SJSA1 (cell line): ENCODE data around the gene DNAJB12. TPM values are rescaled to one million over a fixed set of nuclear protein-coding genes. Genes with fewer than 3 reads are reported as not detected.
A peak's percentile ranks its signal among the peaks of the same experiment; 100 is the strongest.
"Not testable (repeated sequence)": the region's sequence is repeated elsewhere in the genome, so short reads cannot be mapped to it uniquely, and the experiment has no call there.

ENCODE experiments used
- DNase-seq, 2 experiments: peaks; one replicate each; pipeline ENCODE4 v3.0.0-alpha.2; 2015 to 2020; ENCODE audit warnings: low spot score in 2 of 2, low read depth in 1 of 2
- H3K27ac ChIP-seq: fragments of 250-450 bp; sonication (Bioruptor Pico); 2 replicates; pipeline ENCODE4 v1.5.1; 2020; ENCODE audit warnings: mild to moderate bottlenecking, moderate library complexity
- H3K27me3 ChIP-seq: fragments of 250-450 bp; sonication (Bioruptor Pico); replicated peaks from 2 replicates; pipeline ENCODE4 v1.5.1; 2020; ENCODE audit warnings: mild to moderate bottlenecking, moderate library complexity
- H3K36me3 ChIP-seq: fragments of 250-450 bp; sonication (Bioruptor Pico); 2 replicates; pipeline ENCODE4 v1.5.1; 2020; ENCODE audit warnings: mild to moderate bottlenecking
- H3K4me1 ChIP-seq: fragments of 250-450 bp; sonication (Bioruptor Pico); replicated peaks from 2 replicates; pipeline ENCODE4 v1.6.1; 2021; ENCODE audit warnings: mild to moderate bottlenecking
- H3K4me3 ChIP-seq: fragments of 250-450 bp; sonication (Bioruptor Pico); 2 replicates; pipeline ENCODE4 v1.5.1; 2020; ENCODE audit warnings: mild to moderate bottlenecking
- H3K9me3 ChIP-seq: fragments of 250-450 bp; sonication (Bioruptor Pico); replicated peaks from 2 replicates; pipeline ENCODE4 v1.5.1; 2020; ENCODE audit warnings: mild to moderate bottlenecking
- total RNA-seq: library from RNA; depleted of rRNA; stranded (reverse); fragments of >200 nt; shearing (Covaris generic); gene quantifications from 2 replicates; pipeline ENCODE4 v1.2.3, GENCODE V29; 2014

DNAJB12 gene
- total RNA-seq, 1 experiment from 2014 or later: 36.1 TPM

GRCh38 chr10:72370201-72370722, 15.5 kb upstream of the DNAJB12 start:
- H3K4me3 ChIP-seq: no peak overlapping the region
- H3K27me3 ChIP-seq: no peaks in the 10 kb centered on the region
- H3K36me3 ChIP-seq: peaks cover 16% of the 10 kb centered on the region
- no peaks in the 10 kb centered on the region for H3K4me1 ChIP-seq
- no peak for DNase-seq
- no peak overlapping the region for H3K27ac ChIP-seq
- H3K9me3 ChIP-seq: no peaks in the 10 kb centered on the region

- Histone ChIP-seq H3K36me3 (peaks cover 19% of the 10 kb centered on the region), H3K27ac (no peak overlapping the region), H3K27me3 (no peaks in the 10 kb centered on the region), H3K4me3 (no peak overlapping the region), H3K9me3 (no peaks in the 10 kb centered on the region), H3K4me1 (peaks cover 19% of the 10 kb centered on the region)
- DNase-seq: no peak
Measured at GRCh38 chr10:72367301-72367960, 12.7 kb upstream of the DNAJB12 start.

- Histone ChIP-seq H3K27me3 (no peaks in the 10 kb centered on the region), H3K4me3 (no peak overlapping the region), H3K4me1 (peaks cover 19% of the 10 kb centered on the region), H3K27ac (no peak overlapping the region), H3K9me3 (no peaks in the 10 kb centered on the region), H3K36me3 (peaks cover 19% of the 10 kb centered on the region)
- no peak for DNase-seq
Measured at GRCh38 chr10:72365106-72365895, 10.6 kb upstream of the DNAJB12 start.

- no peaks in the 10 kb centered on the region for H3K9me3 ChIP-seq
- H3K27ac ChIP-seq: peak overlapping the region; percentile 54
- peaks cover 19% of the 10 kb centered on the region for H3K4me1 ChIP-seq
- peaks cover 19% of the 10 kb centered on the region for H3K36me3 ChIP-seq
- no peaks in the 10 kb centered on the region for H3K27me3 ChIP-seq
- H3K4me3 ChIP-seq: no peak overlapping the region
- DNase-seq: peak; percentile 93 to 94
Measured at GRCh38 chr10:72364239-72364777, 9.6 kb upstream of the DNAJB12 start.

- Histone ChIP-seq H3K27ac (no peak overlapping the region), H3K9me3 (no peaks in the 10 kb centered on the region), H3K4me3 (no peak overlapping the region), H3K27me3 (no peaks in the 10 kb centered on the region), H3K36me3 (peaks cover 25% of the 10 kb centered on the region), H3K4me1 (peaks cover 12% of the 10 kb centered on the region)
- no peak for DNase-seq
Measured at GRCh38 chr10:72356987-72357386, 2.3 kb upstream of the DNAJB12 start.

GRCh38 chr10:72356115-72356514, 1.4 kb upstream of the DNAJB12 start:
- Histone ChIP-seq H3K4me3 (no peak overlapping the region), H3K9me3 (no peaks in the 10 kb centered on the region), H3K27me3 (no peaks in the 10 kb centered on the region), H3K4me1 (peaks cover 12% of the 10 kb centered on the region), H3K36me3 (peaks cover 32% of the 10 kb centered on the region), H3K27ac (no peak overlapping the region)
- no peak for DNase-seq

GRCh38 chr10:72355214-72355555, 466 bp upstream of the DNAJB12 start:
- peak overlapping the region; percentile 71 for H3K4me3 ChIP-seq
- H3K27me3 ChIP-seq: no peaks in the 10 kb centered on the region
- H3K27ac ChIP-seq: peak overlapping the region; percentile 1; the same call in 1 of the 2 replicates
- H3K9me3 ChIP-seq: no peaks in the 10 kb centered on the region
- DNase-seq: no peak
- H3K36me3 ChIP-seq: peaks cover 36% of the 10 kb centered on the region
- peaks cover 12% of the 10 kb centered on the region for H3K4me1 ChIP-seq

- Histone ChIP-seq H3K27me3 (no peaks in the 10 kb centered on the region), H3K4me1 (peaks cover 12% of the 10 kb centered on the region), H3K4me3 (peak overlapping the region; percentile 71), H3K27ac (peak overlapping the region; percentile 88), H3K9me3 (no peaks in the 10 kb centered on the region), H3K36me3 (peaks cover 37% of the 10 kb centered on the region)
- no peak for DNase-seq
Measured at GRCh38 chr10:72353965-72354355, 759 bp downstream of the DNAJB12 start.

GRCh38 chr10:72353028-72353964, 1.4 kb downstream of the DNAJB12 start:
- no peak for DNase-seq
- peaks cover 12% of the 10 kb centered on the region for H3K4me1 ChIP-seq
- no peaks in the 10 kb centered on the region for H3K9me3 ChIP-seq
- no peaks in the 10 kb centered on the region for H3K27me3 ChIP-seq
- H3K27ac ChIP-seq: peak overlapping the region; percentile 88
- peak overlapping the region; percentile 71 for H3K4me3 ChIP-seq
- H3K36me3 ChIP-seq: peaks cover 44% of the 10 kb centered on the region

- Histone ChIP-seq H3K9me3 (no peaks in the 10 kb centered on the region), H3K4me1 (peaks cover 12% of the 10 kb centered on the region), H3K27me3 (no peaks in the 10 kb centered on the region), H3K36me3 (peaks cover 51% of the 10 kb centered on the region), H3K27ac (no peak overlapping the region), H3K4me3 (no peak overlapping the region)
- no peak for DNase-seq
Measured at GRCh38 chr10:72351479-72351878, 3.2 kb downstream of the DNAJB12 start.

GRCh38 chr10:72349438-72349837, 5.3 kb downstream of the DNAJB12 start:
- no peak for DNase-seq
- Histone ChIP-seq H3K4me1 (peaks cover 9% of the 10 kb centered on the region), H3K36me3 (peaks cover 55% of the 10 kb centered on the region), H3K27me3 (no peaks in the 10 kb centered on the region), H3K27ac (no peak overlapping the region), H3K4me3 (no peak overlapping the region), H3K9me3 (no peaks in the 10 kb centered on the region)

GRCh38 chr10:72348282-72348681, 6.4 kb downstream of the DNAJB12 start:
- Histone ChIP-seq H3K9me3 (no peaks in the 10 kb centered on the region), H3K4me1 (peaks cover 6% of the 10 kb centered on the region), H3K27ac (no peak overlapping the region), H3K36me3 (peaks cover 54% of the 10 kb centered on the region), H3K27me3 (no peaks in the 10 kb centered on the region), H3K4me3 (no peak overlapping the region)
- DNase-seq: no peak

GRCh38 chr10:72346117-72346516, 8.6 kb downstream of the DNAJB12 start:
- DNase-seq, H3K27me3 ChIP-seq, H3K9me3 ChIP-seq, H3K27ac ChIP-seq, H3K4me3 ChIP-seq, H3K4me1 ChIP-seq: not testable (repeated sequence)
- peaks cover 55% of the 10 kb centered on the region for H3K36me3 ChIP-seq
